ENCODE measurements around the gene XPA. TPM values are rescaled to one million over a fixed set of nuclear protein-coding genes. Genes with fewer than 3 reads are reported as not detected.
A peak's percentile ranks its signal among the peaks of the same experiment; 100 is the strongest.

Gene XPA
- total RNA-seq, 6 donors from 2014 or later, result 10.4 to 26.8 (median 11.5) TPM

DNA sequence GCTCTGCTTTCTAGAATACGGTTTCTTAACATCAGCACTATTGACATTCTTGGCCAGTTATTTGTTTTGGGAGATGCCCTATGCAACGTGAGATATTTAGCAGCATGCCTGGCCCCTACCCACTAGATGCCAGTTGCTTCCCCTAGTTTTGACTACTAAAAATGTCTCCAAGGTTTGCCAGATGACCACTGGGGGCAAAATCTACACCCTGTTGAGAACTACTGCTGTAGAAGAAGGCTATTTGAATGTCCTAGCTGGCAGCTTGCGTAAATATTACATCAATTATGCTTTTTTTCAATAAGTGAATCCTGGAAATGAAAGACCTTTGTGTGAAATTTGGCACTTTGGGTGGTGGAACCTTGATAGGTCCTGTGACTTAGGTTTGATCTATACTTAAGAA lies 58.5 kb downstream of the XPA start:
- WGBS, 2 donors, result 68 to 73% methylated on average over 3 of the region's 3 CpGs
- Histone ChIP-seq H3K4me1 (peaks cover 19 to 46% (median 29%) of the 10 kb centered on the region in 4 donors), H3K27ac (no peak overlapping the region), H3K9me3 (no peaks in the 10 kb centered on the region), H3K36me3 (peaks cover 5 to 31% (median 12%) of the 10 kb centered on the region in 4 donors), H3K4me3 (no peak overlapping the region), H3K27me3 (no peaks in the 10 kb centered on the region)
- DNase-seq (no peak), ATAC-seq (ENCODE audit: low FRiP score in 2 of 2) (no peak)
- no peak for TF ChIP-seq EP300 (IDR thresholded peaks at IDR 0.05)
- TF ChIP-seq POLR2AphosphoS5 (IDR thresholded peaks at IDR 0.05), result no peak
- TF ChIP-seq, protein P1, sequence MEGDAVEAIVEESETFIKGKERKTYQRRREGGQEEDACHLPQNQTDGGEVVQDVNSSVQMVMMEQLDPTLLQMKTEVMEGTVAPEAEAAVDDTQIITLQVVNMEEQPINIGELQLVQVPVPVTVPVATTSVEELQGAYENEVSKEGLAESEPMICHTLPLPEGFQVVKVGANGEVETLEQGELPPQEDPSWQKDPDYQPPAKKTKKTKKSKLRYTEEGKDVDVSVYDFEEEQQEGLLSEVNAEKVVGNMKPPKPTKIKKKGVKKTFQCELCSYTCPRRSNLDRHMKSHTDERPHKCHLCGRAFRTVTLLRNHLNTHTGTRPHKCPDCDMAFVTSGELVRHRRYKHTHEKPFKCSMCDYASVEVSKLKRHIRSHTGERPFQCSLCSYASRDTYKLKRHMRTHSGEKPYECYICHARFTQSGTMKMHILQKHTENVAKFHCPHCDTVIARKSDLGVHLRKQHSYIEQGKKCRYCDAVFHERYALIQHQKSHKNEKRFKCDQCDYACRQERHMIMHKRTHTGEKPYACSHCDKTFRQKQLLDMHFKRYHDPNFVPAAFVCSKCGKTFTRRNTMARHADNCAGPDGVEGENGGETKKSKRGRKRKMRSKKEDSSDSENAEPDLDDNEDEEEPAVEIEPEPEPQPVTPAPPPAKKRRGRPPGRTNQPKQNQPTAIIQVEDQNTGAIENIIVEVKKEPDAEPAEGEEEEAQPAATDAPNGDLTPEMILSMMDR (IDR thresholded peaks at IDR 0.05), result no peak
- no peak for TF ChIP-seq POLR2A (IDR thresholded peaks at IDR 0.05)

DNA sequence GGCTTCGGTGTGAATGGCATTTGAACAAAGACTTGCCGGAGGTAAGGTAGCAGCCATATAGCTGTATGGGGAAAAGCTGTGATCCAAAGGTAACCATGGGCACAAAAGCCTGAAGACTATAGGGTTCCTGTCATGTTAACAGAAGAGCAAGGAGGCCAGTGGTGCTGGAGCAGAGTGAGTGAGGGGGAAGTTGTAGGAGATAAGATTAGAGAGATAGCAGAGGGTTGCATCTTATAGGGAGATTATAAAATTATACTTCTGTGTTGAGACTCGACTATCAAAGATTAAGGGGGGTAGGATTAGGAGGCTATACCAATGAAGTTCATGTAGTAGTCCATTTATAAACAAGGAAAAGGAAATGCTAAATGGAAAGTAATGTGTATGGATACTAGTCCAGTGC lies 60.2 kb downstream of the XPA start:
- H3K4me3 ChIP-seq, result no peak overlapping the region
- WGBS, 2 donors, result 81 to 85% methylated on average over 3 of the region's 3 CpGs
- TF ChIP-seq POLR2AphosphoS5 (IDR thresholded peaks at IDR 0.05) (no peak), EP300 (IDR thresholded peaks at IDR 0.05) (no peak), POLR2A (IDR thresholded peaks at IDR 0.05) (no peak)
- TF ChIP-seq, protein P1 (IDR thresholded peaks at IDR 0.05), result no peak
- no peak overlapping the region for H3K27ac ChIP-seq
- DNase-seq, result no peak
- H3K9me3 ChIP-seq, result no peaks in the 10 kb centered on the region
- no peaks in the 10 kb centered on the region for H3K27me3 ChIP-seq
- H3K4me1 ChIP-seq, result peaks cover 22 to 53% (median 33%) of the 10 kb centered on the region in 4 donors
- peaks cover 0 to 13% (median 5%) of the 10 kb centered on the region in 4 donors for H3K36me3 ChIP-seq
- ATAC-seq (ENCODE audit: low FRiP score in 2 of 2), result no peak

DNA sequence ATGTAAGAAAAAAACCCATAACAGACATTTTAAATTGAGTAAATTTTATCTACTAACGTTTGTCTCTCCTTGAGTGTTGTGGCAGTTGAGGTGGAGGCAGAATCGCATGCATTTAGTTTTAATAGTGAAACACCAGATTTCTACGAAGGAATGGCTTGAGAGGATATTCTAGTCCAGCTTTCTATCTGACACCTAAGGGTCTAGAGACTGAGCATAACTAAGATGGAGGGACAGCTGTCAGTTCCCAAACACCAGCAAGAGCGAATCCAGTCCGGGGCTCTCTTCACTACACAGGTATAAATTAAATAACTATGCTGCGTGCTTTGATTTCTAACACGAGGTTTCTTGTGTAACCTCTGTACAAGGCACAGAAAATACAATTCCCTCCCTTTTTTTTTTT lies 62.1 kb downstream of the XPA start:
- no peak for TF ChIP-seq POLR2AphosphoS5 (IDR thresholded peaks at IDR 0.05)
- no peak for TF ChIP-seq POLR2A (IDR thresholded peaks at IDR 0.05)
- TF ChIP-seq EP300 (IDR thresholded peaks at IDR 0.05), result no peak
- TF ChIP-seq, protein P1 (IDR thresholded peaks at IDR 0.05), result no peak
- Histone ChIP-seq H3K27me3 (no peaks in the 10 kb centered on the region), H3K9me3 (no peaks in the 10 kb centered on the region), H3K36me3 (no peaks in the 10 kb centered on the region), H3K4me3 (peak overlapping the region in 1 of 4 donors; percentile 67), H3K27ac (no peak overlapping the region), H3K4me1 (peaks cover 27 to 52% (median 40%) of the 10 kb centered on the region in 4 donors)
- 75 to 78% methylated on average over 7 of the region's 7 CpGs for WGBS, 2 donors
- ATAC-seq (ENCODE audit: low FRiP score in 2 of 2), result no peak
- DNase-seq, result no peak

DNA sequence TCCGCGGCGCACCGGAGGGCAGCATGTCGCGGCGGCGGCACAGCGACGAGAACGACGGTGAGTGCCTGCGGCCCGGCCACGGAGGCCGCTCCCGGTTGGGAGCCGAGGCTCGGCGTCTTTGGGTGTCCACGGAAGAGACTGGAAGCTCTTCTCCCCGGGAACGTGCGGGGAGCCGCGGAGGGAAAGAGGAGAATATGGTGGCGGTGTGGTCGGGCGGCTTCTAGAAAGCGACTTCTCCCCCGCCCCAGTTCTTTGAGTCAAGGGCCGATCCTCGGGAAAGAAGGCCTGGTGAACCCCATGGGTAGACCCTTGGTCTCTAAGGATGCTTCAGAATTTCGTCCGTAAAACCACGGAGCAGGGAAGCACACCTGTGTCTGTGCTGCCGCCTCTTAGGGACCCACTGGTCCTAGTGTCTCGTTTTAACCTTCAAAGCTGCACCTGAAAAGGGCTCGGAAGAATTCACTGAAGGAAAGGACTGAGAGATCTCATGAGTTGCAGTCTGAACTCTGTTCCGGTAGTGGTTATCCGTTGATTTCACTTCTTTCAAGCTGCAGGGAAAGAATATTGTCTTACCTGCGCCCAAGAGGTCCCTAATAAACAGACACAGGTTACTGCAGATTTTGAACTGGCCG lies 63.2 kb downstream of the XPA start:
- peaks cover 27 to 49% (median 38%) of the 10 kb centered on the region in 4 donors for H3K4me1 ChIP-seq
- DNase-seq (no peak), ATAC-seq (ENCODE audit: low FRiP score in 2 of 2) (peak in 1 of 2 donors; percentile 12)
- H3K27me3 ChIP-seq, result no peaks in the 10 kb centered on the region
- H3K36me3 ChIP-seq, result no peaks in the 10 kb centered on the region
- H3K4me3 ChIP-seq, result peak overlapping the region; percentile 67 to 96 (median 92)
- 0% methylated on average over 11 to 43 of the region's 43 CpGs for WGBS, 2 donors
- TF ChIP-seq EP300 (IDR thresholded peaks at IDR 0.05) (no peak), POLR2AphosphoS5 (IDR thresholded peaks at IDR 0.05) (no peak), POLR2A (IDR thresholded peaks at IDR 0.05) (no peak)
- TF ChIP-seq, protein P1 (IDR thresholded peaks at IDR 0.05), result no peak
- peak overlapping the region; percentile 97 to 99 (median 98) for H3K27ac ChIP-seq
- no peaks in the 10 kb centered on the region for H3K9me3 ChIP-seq
